NCI-H1417 treated with DMSO at 0.1 percent for 48 hours (cell line): Measurements from ENCODE around the gene EMC8.
"Not testable (repeated sequence)": the region's sequence is repeated elsewhere in the genome, so short reads cannot be mapped to it uniquely, and the experiment has no call there.

Experiments
- DNase-seq: peaks from one replicate; lab custom pipeline; 2025; lab: John Stamatoyannopoulos, UW

EMC8 gene

DNA sequence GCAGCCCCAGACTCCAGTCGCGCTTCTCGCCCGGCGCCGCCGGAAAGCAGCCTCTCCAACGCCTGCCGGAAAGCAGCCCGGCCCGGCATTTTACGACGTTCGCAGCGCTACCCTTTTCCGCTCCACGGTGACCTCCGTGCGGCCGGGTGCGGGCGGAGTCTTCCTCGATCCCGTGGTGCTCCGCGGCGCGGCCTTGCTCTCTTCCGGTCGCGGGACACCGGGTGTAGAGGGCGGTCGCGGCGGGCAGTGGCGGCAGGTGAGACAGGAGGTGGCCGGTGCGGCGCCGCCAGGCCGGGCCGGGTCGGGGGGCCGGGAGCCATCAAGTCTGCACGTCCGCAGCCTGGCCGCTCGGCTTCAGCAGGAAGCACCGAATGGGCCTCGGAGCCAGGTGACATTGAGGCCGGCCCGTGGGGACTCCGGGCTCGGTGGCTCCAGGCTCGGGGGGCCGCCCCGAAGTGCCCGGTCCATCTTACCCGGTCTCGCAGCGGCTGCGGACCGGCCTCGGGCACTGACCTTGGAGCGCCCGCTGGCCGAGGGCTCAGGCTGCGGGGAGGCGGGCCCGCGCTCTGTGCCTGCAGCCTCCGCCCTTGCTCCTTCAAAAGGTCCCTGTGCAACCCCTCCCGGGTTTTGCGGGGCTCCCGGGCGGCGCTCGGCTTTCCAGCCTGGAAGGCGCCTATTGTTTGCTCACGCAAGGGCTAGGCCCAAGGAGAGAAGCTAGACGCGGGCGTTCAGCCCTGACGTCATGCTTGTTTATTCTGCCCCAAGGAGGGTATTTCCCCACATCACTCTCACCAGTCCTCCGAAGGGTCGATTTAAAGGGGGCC, at the start of gene EMC8, which contains the start of gene COX4I1:
EMC8 (minus strand) TSS at position 48 of the 824 bp plus-strand sequence. CDS start 249 bp downstream, outside the sequence.
COX4I1 (plus strand) TSS at position 199 of the 824 bp plus-strand sequence. CDS start 1,511 bp downstream, outside the sequence.
- DNase-seq, result peak; percentile 24

GRCh38 chr16:85848986-85849385, 49.6 kb upstream of the EMC8 start:
- DNase-seq, result no peak

DNA sequence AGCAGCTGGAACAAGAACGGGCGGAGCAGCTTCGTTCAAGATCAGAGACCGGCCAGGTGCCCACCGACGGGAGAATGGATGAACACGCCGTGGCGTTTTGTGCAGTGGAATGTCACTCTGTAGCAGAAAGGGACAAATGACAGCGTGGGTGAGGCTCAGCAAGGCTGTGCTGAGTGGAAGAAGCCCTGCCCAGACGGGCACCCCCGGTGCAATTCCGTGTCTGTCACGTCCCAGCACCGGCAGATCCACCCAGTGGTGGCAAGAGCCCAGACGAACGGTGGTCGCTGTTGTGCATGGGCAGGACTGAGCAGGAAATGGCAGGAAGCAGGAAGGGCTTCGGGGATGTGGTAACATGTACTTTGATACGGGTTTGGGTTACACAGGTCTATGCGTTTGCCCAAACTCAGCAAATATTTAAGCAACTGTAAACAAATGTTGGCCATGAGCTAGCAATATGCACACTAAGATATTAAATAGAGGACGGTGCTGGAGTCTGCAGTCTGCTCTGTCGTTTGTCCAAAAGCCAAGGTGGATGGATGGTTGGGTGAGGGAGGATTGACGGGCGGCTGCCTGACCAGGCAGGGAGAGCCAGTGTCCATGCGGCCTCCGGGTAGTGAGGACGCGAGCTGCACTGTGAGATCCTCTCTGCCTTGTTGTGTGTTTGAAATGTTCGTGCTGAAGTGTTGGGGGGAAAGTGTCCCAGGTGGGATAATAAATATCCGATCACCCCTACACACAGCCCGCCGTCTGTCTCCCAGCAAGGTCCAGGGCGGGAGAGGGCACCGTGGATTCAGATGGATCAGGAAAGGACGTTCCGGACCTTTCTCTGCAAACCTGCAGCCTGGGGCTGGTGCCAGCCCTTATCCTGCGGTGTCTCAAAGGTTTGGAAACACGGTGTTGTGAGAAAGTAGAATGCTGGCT, 48.6 kb upstream of the EMC8 start:
- DNase-seq, result no peak

DNA sequence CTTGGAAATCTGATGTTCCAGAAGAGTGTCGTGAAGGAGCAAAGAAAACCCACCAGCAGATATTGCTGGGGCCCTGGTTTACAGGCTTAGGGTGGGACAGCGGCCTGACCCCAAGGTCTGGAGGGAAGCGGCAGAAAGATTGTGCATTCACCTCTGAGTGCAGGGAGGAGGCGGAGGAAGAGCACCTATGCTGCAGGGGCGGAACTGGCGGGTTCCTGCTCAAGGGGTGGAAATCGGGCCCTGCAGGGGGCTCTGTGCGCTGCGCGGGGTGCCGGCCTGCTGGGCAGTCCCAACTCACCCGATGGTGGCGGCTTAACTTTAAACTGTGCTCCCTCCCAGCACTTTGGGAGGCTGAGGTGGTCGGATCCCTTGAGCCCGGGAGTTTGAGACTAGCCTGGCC, 47.7 kb upstream of the EMC8 start:
- DNase-seq, result no peak

- DNase-seq, result no peak
Observed at GRCh38 chr16:85846461-85846860, 47.1 kb upstream of the EMC8 start.

- no peak for DNase-seq
Observed at GRCh38 chr16:85845266-85845665, 45.9 kb upstream of the EMC8 start.

- no peak for DNase-seq
Observed at GRCh38 chr16:85844786-85845185, 45.4 kb upstream of the EMC8 start.

DNA sequence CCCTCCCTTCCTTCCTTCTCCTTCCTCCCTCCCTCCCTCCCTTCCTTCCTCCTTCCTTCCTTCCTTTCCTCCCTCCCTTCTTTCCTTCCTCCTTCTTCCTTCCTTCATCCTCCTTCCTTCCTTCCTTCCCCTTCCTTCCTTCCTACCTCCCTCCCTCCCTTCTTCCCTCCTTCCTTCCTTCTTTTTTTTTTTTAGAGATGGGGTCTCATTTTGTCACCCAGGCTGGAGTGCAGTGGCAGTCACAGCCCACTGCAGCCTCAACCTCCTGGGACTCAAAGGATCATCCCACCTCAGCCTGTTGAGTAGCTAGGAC, 44.8 kb upstream of the EMC8 start:
- DNase-seq, result no peak

DNA sequence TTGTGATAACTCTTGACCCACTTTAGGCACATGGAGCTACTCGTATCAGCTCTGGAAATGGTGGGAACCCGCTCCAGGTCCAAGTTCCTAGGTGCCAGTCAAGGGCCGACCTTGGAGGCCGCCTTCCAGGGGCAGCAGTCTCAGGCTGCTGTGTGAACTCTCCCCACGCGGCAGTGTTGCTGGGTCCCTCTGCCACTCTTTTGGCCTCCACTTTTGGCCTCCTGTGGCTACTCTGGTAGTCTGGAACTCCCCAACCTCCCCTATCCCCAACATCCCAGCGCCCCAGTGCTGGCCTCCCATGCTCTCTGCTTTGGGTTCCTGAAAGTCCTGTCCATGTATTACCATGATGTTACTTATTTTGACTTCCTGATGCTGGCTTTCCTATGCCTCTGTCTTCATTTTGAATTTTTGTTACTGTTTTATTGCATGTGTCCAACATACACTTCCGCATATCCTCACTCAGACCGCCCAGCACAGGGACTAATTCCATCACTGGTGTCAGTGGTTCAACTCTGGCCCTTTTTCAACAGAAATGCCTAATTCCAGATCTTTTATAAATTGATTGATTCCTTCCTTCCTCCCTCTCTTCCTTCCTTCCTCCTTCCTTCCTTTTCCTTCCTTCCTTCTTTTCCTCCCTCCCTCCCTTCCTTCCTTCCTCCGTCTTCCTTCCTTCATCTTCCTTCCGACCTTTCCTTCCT, 44.3 kb upstream of the EMC8 start:
- DNase-seq, result no peak

- no peak for DNase-seq
Observed at GRCh38 chr16:85842848-85843247, 43.5 kb upstream of the EMC8 start.

GRCh38 chr16:85842435-85842834, 43.1 kb upstream of the EMC8 start:
- no peak for DNase-seq

- no peak for DNase-seq
Observed at GRCh38 chr16:85840801-85841200, 41.5 kb upstream of the EMC8 start.

DNA sequence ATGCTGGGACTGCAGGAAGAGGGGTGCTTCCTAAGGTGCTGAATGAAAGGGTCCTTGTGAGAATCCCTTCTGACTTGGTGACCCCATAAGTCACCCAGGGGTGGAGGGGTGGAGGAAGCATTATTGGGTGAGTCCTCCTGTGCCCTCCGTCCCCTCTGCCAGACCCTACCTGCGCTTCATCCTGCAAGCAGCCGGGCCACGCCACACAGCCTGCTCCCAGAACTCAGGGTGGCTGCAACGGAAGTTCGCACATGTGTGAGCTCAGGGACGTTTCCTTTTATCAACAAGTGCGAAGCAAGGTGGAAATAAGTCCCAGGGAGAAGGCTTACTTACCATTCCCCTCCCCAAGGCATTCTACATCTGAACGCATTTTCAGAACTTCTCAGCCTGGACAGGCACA, 41.1 kb upstream of the EMC8 start:
- no peak for DNase-seq

DNA sequence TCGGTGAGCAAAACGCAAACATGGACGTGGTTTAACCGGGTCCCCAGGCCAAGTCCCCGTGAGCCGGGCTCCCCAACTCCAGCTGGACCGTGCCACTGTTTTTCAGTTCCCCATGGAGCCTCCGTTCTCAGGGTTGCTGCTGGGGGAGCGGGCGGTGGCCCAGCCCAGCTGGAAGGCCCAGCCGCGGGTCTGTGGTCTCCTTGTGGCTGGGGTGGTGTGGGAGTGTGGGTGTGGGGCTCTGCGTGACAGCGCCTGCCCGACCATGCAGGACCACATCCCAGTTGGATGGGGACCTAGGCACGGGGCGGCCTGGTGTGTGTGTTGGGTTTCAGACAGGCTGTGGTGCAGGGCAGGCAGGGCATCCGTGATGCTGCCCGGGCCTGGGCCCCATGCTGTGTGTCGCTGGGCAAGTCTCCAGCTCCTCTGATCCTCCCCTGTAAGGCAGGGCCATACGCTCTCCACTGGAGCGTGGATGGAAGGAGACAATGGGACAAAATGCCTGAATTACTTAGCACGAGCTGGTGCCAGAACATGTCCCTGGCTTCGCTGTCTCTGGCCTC, 40.4 kb upstream of the EMC8 start:
- DNase-seq, result no peak

GRCh38 chr16:85838876-85839585, 39.7 kb upstream of the EMC8 start:
- no peak for DNase-seq

DNA sequence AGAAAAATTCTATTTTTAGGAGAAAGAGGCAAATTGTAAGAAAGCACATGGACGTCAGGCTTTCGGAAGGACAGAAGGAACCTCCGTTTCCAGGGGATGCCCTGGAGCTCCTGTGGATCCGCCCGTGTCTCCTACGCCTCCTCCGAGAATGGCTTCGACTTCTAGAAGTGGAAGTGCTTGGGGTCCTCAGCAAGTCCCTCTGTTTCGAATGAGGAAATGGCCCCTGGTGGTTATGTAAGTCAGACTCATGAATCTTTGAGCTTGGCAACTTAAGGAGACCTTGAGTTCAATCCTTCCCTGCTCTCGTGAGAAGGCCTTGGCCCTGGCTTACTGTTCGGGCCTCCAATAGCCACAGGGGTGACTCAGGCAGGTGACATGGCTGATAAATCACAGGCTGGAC, 39.0 kb upstream of the EMC8 start:
- no peak for DNase-seq

GRCh38 chr16:85837654-85838053, 38.3 kb upstream of the EMC8 start:
- DNase-seq, result not testable (repeated sequence)

DNA sequence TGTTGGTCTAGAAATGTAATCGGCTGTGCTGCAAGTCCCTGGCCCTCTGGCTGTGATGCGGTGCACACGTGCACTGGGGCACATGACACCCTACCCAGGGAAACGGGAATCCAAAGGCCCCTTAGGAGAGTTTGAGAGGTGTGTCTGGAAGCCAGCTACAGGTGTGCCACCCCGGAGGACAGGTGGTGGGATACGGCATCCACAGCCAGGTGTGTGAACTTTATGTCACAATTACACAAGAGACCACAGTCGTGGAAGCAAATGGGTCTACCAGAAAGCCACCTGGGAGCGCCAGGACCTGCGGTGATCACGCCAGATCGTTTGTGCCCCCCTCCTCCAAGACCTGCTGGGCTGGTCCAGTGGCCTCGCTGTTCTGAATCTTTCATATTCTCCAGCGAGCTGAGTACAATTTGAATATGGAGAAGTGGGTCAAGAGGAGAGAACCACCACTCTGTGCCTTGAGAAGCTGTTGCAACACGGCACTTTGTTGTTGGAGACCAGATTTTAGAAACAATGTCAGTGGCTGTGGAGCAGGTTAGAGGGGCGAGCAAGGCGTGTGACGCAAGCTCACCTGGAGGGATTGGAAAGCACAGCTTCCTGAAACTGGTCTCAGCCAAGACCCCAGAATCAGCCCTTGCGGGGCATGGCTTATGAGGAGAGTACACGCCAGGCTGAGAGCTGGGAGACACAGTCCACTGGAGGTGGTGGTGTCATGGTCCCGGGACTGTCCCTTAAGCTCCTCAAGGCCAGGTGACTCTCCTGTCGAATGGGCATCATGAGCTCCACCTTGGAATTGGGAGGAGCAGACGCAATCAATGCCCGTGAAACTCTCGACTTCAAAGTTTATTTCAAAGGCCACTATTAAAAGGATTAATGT, 37.6 kb upstream of the EMC8 start:
- no peak for DNase-seq

- no peak for DNase-seq
Observed at GRCh38 chr16:85835956-85836705, 36.8 kb upstream of the EMC8 start.
